Measurements from ENCODE around the gene PLD6.

DNA sequence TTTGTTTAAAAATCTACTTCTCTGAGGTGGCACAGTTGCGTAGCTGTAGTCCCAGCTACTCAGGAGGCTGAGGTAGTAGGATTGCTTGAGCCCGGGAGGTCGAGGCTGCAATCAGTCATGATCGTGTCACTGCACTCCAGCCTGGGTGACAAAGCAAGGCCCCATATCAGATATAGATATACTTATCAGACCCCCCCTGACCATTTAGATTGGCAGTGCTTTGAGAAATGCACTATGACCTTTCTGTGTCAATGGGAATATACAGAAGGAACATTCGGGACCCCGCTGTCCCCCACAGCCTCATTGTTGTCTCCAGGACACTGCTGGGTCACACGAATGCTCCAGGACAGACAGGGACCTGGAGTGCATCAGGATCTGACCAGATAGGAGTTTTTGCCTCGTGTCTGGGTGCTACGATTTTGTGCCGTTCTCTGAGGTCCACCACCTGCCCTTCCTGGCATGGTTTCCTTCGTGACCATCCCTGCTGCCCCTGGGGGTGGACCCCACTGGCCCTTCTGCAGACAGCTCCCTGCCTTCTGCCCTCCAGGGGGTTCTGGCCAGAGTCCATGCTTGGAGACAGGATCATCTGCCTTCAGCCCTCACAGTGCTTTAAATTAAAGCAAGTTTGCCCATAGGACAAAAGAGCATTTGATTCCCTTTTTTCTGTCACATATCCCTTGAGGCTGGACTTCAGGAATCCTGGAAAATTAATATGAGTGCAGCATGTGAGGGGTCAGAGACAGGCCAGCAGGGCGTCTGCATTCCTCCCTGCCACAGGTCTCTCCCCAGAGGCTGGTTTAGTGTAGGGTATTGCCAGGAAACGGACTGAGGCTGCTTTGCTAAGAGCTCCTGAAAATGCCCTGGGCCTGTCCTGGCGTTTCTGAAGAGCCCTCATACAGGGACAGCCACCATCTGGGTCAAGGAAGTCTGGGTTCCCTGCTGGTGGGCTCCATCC lies 19.3 kb downstream of the PLD6 start:
- TF ChIP-seq, protein P1, sequence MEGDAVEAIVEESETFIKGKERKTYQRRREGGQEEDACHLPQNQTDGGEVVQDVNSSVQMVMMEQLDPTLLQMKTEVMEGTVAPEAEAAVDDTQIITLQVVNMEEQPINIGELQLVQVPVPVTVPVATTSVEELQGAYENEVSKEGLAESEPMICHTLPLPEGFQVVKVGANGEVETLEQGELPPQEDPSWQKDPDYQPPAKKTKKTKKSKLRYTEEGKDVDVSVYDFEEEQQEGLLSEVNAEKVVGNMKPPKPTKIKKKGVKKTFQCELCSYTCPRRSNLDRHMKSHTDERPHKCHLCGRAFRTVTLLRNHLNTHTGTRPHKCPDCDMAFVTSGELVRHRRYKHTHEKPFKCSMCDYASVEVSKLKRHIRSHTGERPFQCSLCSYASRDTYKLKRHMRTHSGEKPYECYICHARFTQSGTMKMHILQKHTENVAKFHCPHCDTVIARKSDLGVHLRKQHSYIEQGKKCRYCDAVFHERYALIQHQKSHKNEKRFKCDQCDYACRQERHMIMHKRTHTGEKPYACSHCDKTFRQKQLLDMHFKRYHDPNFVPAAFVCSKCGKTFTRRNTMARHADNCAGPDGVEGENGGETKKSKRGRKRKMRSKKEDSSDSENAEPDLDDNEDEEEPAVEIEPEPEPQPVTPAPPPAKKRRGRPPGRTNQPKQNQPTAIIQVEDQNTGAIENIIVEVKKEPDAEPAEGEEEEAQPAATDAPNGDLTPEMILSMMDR (IDR thresholded peaks at IDR 0.05; ENCODE audit: poor library complexity) = no peak
- TF ChIP-seq EZH2 (IDR thresholded peaks at IDR 0.05; ENCODE audit: borderline replicate concordance) = no peak
- no peak for TF ChIP-seq EZH2phosphoT487 (IDR thresholded peaks at IDR 0.05; ENCODE audit: low read depth, severe bottlenecking, unreplicated experiment)
